HL-60 (cell line): ENCODE measurements around the gene SLC3A2.

Experiments
- CTCF ChIP-seq: IDR thresholded peaks from one replicate; pipeline ENCODE4 v1.5.1; 2011; ENCODE audit warnings: low read length, control low read depth, inconsistent platforms; ENCODE audit not compliant: insufficient read depth
- POLR2AphosphoS5 ChIP-seq: IDR thresholded peaks from 2 replicates; pipeline ENCODE4 v1.6.1; 2012; ENCODE audit warnings: low read depth
- SPI1 ChIP-seq: IDR thresholded peaks from 2 replicates; pipeline ENCODE4 v1.6.1; 2012; ENCODE audit warnings: low read depth, mild to moderate bottlenecking, borderline replicate concordance

DNA sequence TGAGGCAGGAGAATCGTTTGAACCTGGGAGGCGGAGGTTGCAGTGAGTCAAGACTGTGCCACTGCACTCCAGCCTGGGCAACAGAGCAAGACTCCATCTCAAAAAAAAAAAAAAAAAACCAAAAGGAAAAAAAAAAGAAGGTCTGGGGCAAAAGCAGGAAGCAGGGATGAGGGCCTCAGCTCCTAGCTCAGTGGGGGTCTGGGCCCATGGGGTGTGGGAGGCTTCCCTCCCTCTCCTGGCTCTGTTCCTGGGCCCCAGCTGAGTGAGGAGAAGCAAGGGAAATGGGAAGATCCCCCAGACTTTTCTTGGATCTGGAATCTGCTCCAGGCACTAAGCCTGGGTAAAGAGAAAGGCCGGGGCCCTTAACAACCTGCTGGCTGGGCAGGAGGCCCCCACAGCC, 31.6 kb downstream of the SLC3A2 start:
- TF ChIP-seq CTCF: no peak
- no peak for TF ChIP-seq POLR2AphosphoS5
- TF ChIP-seq SPI1: no peak
